Measurements from ENCODE around the gene THADA.
A peak's percentile ranks its signal among the peaks of the same experiment; 100 is the strongest.
"Not testable (repeated sequence)": the region's sequence is repeated elsewhere in the genome, so short reads cannot be mapped to it uniquely, and the experiment has no call there.

The THADA gene

DNA sequence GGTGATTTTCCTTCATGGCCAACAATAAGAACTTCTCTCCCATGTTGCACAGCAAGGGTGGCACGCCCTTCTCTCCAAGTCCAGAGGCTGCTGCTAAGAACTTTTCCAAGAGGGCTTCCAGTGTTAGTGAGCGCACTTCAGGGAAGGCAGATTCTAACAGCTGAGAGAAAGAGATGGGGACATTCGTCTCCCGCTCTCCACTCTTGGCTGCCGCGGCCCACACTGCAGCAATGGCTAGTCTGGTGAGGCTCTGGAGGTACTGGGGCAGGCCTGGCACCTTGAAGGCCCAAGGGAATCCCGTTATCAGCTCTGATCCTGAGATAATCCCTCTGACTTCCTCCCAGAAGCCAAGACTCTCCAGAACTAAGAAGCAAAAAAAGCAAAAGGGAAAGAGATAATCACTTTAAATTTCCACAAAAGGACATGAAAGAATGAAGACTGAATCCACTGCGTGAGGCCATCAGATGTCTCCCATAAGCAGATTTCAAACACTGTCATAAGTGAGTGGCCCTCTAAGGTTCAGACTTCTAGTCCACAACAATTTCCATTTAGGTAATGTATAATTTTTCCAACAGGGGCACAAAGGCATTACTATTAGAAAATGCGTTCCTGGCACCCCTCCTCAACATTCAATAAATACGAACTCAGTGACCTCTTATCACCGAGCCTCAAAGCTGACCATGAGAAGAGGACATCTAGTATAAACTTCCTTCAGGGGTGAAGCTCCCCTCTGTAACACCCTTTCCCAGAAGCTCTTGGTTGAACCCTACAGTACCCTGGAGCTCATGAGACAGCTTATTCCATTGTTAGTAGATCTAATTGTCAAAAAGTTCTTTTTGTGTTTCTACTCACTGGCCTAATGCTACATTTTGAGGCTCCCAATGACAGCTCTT, 302.7 kb downstream of the THADA start:
- no peak for DNase-seq

DNA sequence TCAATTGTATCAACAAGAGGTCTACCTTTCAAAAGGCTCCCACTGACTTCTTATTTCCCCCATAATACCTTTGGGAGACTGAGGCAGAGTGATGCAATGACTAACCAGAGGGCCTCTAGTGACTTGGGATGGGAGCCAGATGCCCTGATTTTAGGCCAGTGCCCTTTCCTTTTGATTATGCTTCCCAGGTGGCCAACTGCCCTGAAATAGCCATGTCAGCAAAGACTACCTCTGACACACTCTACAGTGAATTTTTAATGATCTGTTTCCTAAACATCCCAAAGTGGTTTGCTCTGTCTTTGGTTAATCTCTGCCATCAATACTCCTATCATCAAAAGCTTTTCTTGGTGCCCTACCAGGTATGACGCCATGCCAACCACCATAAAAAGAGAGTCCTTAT, 303.5 kb downstream of the THADA start:
- no peak for DNase-seq

DNA sequence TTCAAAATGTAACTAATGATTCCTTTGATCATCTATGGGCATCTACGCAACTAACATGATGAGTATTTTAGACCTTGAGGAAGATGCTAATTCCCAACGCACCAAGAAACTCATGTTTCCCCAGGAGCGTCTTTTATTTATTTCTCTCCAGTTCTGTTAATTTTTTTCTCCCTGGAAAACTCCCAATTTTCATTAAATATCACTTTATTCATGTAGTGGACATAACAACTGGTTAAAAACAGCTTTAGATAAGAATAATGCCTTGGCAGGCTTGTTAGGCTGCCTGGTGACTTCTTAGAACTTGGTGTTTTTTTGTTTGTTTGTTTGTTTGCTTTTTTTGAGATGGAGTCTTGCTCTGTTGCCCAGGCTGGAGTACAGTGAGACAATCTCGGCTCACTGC, 306.5 kb downstream of the THADA start:
- DNase-seq, result no peak

DNA sequence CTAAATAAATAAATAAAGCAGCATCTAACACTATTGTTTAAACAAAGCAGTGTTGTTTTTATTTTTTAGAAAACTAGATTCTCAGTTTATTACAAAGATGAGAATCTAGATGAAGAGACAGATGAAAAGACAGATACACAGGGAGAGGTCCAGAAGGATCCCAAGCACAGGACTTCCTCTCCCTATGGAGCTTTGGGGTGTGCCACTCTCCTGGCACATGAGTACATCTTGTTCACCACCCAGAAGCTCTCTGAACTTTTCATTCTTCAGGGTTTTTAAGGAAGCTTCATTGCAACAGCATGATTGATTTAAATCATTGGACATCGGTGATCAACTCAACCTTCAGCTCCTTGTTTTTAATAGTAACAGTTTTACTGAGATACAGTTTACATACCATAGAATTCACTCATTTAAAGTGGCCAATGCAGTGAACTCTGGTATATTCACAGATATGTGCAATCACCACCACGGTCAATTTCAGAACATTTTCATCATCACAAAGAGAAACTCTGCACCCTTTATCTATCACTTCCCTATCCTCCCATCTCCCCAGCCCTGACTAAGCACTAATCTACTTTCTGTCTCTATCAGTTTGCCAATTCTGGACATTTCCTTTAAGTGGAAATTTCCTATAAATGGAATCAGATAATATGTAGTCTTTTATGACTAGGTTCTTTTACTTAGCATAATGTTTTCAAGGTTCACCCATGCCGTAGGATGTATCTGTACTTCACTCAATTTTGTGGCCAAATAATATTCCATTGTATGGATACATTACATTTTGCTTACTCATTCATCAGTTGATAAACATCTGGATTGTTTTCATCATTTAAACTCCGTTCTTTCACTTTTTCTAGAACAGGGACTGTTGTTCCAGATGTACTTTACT, 307.2 kb downstream of the THADA start:
- DNase-seq, result no peak

DNA sequence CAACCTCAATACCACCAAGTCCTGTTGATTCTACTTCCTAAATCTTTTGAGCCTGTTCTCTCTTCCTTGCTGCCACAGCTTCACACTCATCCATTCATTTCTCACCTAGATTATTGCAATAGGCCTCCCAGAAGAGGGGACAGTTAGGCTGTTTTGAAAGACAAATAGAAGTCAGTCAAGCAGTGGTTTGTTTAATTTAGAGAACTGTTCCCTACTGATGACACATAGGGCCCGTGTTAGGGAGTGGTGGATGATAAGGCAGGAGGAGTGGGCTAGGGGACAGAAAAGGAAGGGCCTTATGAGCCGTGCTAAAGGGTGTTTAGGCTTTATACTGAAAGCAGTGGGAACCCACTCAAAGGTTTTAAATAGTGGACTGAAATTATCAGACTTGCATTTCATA, 309.9 kb downstream of the THADA start:
- no peak for DNase-seq

DNA sequence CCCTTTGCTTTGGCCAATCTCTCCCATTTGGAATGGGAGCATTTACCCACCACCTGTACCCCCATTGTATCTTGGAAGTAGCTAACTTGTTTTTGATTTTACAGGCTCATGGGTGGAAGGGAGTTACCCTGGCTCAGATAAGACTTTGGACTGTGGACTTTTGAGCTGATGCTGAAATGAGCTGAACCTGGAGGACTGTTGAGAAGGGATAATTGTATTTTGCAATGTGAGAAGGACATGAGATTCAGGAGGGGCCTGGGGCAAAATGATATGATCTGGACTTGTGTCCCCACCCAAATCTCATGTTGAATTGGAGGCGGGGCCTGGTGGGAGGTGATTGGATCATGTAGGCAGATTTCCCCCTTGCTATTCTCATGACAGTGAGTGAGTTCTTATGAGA, 310.9 kb downstream of the THADA start:
- DNase-seq, result no peak

DNA sequence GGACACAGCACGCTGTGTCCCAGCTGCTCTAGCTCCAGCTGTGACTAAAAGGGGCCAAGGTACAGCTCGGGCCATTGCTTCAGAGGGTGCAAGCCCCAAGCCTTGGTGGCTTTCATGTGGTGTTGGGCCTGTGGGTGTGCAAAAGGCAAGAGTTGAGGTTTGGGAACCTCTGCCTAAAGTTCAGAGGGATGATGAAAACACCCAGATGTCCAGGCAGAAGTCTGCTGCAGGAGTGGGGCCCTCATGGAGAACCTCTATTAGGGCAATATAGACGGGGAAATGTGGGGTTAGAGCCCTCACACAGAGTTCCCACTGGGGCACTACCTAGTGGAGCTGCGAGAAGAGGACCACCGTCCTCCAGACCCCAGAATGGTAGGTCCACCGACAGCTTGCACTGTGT, 311.5 kb downstream of the THADA start:
- DNase-seq, result not testable (repeated sequence)

DNA sequence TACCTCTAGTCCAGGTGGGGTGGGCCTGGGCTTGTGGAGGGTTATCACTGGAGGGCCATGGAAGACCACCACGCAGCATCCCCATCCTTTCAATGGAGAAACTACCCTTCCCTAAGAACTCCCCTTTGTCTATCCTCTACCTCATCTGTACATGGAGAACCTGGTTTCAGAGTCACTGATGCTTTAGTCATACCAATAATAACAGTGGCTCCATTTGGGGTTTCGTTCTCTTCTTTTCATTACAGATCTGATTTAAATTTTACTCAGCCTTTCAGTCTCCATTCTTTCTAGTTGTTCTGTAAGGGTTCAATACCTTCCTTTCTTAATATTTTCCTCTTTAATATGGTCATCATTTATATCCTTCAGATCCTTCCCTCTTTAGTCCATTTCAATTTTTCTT, 314.8 kb downstream of the THADA start:
- DNase-seq, result no peak

DNA sequence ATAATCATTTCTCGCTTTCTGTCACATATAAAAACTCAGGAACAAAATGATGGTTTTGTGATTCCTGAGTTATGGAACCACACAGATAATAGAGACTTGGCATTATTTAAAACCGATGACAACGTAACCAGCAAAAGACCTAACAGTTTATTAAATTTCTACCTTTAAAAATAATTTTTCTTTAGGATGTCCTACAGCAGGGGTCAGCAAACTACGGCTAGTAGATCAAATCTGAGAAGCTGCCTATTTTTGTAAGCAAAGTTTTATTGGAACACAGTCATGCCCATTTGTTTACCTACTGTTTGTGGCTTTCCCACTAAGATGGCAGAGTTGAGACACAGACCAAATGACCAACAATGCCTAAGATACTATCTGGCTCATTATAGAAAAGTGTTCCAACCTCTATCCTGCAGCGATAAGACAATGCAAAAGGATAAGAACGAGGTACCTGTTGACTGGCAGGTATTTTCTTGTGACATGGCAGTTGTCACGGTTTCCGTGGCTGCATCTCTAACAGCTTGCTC, 316.5 kb downstream of the THADA start:
- no peak for DNase-seq

DNA sequence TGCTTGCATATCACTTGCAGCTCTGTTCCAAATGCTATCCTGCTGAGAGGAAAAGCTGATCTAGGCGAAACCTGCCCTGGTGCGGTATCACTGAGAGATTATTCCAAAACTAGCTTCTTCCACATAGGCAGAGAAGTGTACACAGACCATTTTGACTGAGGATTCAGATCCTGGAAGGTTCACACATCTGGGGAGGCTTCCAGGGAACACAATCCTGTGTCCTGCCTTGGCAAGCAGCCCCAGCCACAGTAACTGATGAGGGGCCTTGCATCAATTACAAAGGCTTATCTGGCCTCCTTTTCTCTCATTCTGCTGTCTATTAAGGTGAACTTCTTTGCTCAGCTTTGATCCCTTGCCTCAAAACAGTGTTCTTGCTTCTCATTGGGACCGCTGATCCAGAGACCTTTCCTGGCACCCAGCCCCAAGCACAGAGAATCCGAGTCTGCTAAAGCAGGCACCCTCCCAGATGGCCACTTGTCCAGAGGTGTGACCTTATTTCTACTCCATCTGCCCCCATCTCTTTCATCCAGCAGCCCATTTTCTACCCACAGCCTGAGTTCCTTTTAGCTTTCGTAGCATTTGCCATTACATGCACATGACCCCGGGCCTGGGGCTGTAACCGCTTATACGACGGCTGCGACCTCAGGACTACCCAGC, 317.1 kb downstream of the THADA start:
- no peak for DNase-seq

DNA sequence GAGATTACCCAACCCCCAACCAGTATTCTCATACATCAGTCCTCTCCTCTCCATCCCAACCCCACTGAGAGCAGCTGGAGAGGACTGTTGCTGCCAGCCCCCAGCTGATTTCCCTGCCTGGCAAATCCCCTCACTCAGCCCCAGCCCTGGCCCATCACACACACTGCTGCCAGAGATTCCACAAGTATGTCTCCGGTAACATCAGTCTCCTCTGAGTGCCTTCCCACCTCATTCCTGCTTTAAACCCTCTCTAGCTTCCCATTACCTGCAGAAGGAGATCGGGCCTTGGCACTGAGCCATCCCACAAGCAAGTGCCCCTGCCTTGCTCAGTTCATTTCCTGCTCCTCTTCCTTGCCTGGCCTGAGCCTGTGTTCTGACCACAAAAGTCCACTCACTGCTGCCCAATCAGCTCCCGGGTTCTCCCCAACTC, 318.9 kb downstream of the THADA start:
- peak in 2 of 3 experiments; percentile 25 to 75 for DNase-seq

DNA sequence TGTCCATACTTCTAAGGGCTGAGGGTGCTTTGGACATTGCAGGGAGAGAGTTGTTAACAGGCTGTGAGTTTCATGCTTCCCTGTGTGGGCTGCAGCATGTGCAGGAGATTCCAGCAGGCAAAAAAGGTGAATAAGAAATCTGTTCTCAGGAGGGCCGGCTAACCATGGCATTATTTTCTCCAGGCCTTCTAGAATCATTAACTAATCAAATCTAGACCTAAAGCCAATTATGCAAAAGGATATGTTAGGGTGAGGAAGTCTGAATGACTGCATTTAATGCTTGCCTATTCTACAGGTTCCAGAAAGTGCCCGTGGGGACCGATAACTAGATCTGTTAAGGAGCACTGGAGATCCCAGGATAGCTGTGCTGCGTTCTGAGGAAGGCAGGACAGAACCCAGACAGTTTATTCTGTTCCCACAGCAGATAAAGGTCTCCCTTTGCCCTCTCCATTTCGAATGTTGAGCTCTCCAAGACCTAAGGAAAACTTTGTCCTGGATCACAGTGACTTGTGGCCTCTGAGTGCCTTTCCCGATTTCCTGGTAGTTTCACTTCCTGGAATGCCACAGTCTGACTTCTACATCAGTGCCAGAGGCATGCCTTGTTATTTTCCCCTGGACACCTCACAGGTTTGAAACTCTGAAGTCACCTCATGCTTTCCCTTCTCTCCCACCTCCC, 319.4 kb downstream of the THADA start:
- DNase-seq, result no peak

DNA sequence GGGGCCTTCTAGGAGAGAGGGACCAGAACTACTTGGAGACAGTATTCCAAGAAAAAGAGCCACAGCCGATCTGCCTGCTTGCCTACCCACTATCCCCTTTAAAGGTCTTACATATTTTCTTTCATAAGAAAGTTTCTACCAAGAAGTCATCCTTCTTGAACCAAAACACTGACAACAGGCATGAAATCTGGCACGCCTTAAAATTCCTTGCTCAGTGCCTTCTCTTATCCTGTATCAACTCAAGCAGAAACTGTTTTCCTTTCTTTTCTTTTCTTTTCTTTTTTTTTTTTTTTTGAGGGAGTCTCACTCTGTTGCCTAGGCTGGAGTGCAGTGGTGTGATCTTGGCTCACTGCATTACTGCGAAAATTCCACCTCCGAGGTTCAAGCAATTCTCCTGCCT, 321.1 kb downstream of the THADA start:
- DNase-seq, result no peak

DNA sequence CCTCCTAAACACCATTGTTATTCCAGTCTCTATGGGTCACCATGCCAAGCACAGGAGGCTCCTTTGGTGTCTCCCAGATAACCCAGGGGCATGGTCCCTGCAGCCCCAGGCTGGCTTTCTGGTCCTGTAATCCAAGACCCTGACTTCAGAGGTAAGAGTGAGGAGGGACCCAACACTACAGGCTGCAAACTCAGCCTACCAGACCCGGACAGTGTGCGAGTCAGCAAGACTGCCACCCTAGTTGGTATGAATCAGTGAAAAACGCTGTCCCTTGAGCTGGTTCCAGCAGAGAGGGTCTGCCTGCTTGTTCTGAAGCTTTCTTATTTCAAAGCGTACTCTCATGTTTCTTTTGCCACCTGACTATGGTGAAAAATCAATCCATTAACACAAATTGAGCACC, 321.8 kb downstream of the THADA start:
- no peak for DNase-seq

DNA sequence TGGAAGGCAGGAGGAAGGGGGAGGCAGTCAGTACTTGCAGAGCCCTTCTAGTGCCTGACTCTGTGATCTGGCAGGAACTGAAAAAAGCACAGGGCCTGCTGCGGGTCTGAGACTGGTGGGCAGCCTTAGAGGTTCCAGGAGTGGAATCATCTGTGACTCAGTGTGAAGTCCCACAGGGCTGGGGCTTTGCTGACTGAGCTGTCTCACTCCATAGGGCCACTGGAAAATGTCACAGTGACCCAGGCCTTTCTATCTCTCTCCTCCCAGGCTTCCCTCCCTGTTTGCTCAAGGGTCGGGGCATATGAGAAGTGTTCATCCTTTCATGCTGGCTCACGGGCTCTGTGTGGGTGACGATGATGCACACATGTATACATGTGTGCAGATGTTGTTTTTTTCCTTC, 322.3 kb downstream of the THADA start:
- DNase-seq, result no peak

DNA sequence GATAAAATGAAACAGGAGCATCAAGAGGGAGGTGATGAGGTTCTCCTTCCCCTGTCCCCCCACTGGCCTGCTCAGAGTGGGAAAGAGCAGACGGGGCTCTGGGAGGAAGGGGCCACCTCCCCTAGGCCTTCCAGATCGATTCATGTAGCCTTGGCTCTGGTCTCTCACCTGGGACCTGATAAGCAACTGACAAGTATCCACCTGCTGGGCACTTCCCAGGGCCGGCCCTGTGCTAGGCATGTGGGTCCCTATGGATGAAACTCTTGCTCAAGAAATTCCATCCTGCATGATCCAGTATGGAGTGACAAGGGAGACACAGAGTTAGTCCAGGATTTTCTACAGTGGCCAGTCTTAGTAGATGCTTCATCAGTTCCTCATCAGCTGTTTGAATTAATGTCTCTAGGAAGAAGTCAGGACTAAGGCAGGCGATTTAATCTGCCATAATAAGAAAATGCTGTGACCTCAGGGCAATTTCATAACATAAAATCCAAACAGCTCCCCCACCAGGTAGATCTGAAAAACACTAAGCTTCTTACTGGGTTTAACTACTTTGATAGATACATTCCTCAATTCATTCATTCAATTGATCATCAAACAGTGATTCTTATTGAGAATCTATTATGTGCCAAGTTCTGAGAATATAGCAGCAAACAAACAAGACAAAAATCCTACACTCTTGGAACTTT, 324.8 kb downstream of the THADA start:
- DNase-seq, result no peak

DNA sequence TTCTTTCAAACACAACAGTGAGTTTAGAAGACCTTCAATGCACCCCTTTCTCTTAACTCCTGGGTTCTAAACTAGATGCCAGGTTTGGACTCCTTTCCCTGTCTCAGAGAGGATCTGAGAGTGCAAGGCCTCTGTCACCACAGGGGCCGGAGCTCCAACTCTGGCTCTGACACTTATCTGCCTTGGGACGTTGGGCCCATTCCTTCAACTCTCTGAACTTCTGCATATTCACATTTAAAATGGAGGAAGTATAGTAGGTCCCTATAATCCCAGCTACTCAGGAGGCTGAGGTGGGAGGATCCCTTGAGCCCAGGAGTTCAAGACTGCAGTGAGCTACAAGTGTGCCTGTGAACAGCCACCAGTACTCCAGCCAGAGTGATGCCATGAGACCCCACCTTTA, 325.4 kb downstream of the THADA start:
- DNase-seq, result no peak

DNA sequence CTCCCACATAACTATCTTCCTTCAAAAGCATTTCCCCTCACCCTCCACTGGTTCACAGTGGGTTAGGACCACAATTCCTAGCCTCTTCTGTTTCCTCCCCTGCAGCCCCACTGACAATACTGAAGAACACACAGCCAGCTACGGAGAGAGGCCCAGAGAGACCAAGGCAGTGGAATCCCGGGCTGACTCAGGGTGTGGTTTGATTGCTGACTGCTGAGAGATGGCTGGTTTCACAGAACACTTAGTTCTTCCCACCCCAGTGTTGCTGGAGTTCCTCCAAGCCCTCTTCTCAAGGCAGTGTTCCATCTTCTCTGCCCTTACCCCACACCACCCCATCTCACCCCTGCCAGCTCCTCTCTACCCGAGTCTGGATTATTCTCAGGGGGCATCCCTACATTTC, 326.1 kb downstream of the THADA start:
- no peak for DNase-seq

DNA sequence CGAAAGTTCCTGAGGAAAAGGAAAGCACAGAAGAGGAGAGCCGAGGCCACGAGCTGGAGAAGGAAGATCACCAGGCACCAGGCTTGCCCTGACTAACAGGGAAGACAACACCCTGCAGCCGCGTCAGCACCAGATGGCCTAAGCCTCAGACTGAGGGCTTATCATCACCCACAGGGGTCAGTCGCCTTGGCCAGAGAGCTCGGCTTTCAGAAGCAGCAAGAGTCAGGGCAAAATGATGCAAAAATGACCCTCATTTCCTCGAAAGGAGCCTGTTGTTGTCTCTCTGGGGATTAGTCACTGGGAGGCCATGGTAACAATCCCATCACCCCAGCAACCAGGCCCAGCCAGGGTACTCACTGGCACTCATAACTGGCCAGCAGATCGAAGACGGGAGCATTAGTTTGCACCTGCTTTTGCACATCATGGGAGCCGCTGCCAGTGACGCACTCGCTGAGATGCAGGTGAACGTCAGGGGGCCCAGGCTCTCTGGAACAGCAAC, 326.7 kb downstream of the THADA start:
- peak; percentile 76 to 96 (median 87) for DNase-seq

DNA sequence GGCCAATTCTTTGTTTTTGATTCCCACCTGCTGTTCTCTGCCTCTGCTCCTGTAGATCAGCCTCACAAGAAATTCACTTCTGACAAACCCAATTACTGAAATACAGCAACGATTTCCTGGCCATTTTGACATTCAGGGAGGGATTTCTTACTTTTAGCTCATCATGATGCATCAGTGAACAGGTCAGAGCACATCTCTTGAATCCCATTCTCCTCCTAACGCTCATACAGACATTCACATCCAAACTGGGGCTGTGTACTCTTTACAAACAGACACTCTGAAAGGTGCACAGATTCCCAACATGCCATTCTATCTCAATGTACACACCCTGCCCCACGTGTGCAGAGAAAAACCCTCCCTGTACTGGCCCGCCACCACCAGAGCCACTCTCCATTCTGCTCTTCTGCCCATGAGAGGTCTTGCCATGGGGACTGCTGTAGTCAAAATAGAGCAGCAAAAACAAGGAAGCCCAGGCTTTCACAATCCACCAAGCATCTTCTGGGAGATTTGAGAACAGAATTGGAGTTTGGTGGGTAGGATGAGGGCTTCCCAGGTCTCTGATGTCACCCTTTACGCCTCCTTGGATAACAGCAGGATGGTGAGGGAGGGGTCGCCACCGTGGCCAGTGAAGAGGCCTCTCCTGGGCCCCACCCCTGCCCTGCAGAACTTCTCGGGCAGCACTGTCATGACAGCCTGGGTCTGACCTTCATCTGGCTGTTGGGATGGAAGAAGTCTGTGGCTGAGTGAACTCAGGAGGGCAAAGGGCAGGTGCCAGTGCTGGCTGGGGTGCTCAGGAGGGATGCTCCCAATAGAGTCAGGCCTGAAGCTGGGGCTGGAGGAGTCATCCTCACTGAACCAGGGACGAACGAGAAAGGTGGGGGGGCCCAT, 327.5 kb downstream of the THADA start:
- no peak for DNase-seq

DNA sequence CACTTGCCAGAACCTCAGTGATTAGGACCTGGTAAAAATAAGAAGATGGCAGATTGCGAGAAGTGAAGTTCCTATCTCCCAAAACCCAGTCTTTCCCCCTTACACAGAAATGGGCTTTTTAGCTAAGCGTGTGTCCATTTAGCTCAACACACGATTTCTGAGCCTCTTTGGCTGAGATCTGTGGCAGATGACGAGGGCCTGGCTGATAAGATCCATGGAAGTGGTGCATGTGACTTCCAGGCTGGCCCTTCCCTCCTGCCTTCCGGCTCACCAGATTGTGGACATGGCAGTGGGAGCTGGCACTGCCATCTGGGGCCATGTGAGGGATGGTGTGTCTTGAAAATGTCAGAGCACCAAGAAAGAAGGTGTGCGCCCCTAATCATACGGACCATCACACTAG, 328.5 kb downstream of the THADA start:
- DNase-seq, result no peak
